NOMO-1 (cell line): Measurements from ENCODE around the gene DCLK2.
"Not testable (repeated sequence)": the region's sequence is repeated elsewhere in the genome, so short reads cannot be mapped to it uniquely, and the experiment has no call there.

Experiments used
- DNase-seq, 2 experiments: peaks; one replicate each; lab custom pipeline; 2025; ENCODE audit not compliant: unreplicated experiment in 2 of 2; lab: John Stamatoyannopoulos, UW

DCLK2 gene

GRCh38 chr4:150197256-150197655, 119.0 kb downstream of the DCLK2 start:
- not testable (repeated sequence) for DNase-seq

GRCh38 chr4:150199056-150199455, 120.8 kb downstream of the DCLK2 start:
- DNase-seq: no peak

GRCh38 chr4:150205016-150205415, 126.8 kb downstream of the DCLK2 start:
- DNase-seq: no peak

- no peak for DNase-seq
Observed at GRCh38 chr4:150206265-150206664, 128.0 kb downstream of the DCLK2 start.

- no peak for DNase-seq
Observed at GRCh38 chr4:150206954-150207353, 128.7 kb downstream of the DCLK2 start.

GRCh38 chr4:150207871-150208270, 129.6 kb downstream of the DCLK2 start:
- no peak for DNase-seq

- peak in 1 of 2 experiments; percentile 9 for DNase-seq
Observed at GRCh38 chr4:150209140-150209829, 131.0 kb downstream of the DCLK2 start.

- no peak for DNase-seq
Observed at GRCh38 chr4:150211016-150211415, 132.8 kb downstream of the DCLK2 start.

GRCh38 chr4:150211799-150212445, 133.7 kb downstream of the DCLK2 start:
- DNase-seq: no peak

- no peak for DNase-seq
Observed at GRCh38 chr4:150212485-150212884, 134.2 kb downstream of the DCLK2 start.

- DNase-seq: no peak
Observed at GRCh38 chr4:150212927-150213326, 134.7 kb downstream of the DCLK2 start.

GRCh38 chr4:150215601-150216000, 137.4 kb downstream of the DCLK2 start:
- no peak for DNase-seq

GRCh38 chr4:150216726-150217125, 138.5 kb downstream of the DCLK2 start:
- DNase-seq: no peak

GRCh38 chr4:150217192-150217591, 138.9 kb downstream of the DCLK2 start:
- DNase-seq: no peak

GRCh38 chr4:150217808-150218207, 139.6 kb downstream of the DCLK2 start:
- no peak for DNase-seq

GRCh38 chr4:150218447-150218846, 140.2 kb downstream of the DCLK2 start:
- DNase-seq: no peak

GRCh38 chr4:150219841-150220240, 141.6 kb downstream of the DCLK2 start:
- DNase-seq: no peak

GRCh38 chr4:150224896-150225591, 146.8 kb downstream of the DCLK2 start:
- no peak for DNase-seq

GRCh38 chr4:150229520-150229919, 151.3 kb downstream of the DCLK2 start:
- DNase-seq: no peak

- DNase-seq: no peak
Observed at GRCh38 chr4:150230561-150230960, 152.3 kb downstream of the DCLK2 start.

- DNase-seq: no peak
Observed at GRCh38 chr4:150231107-150231770, 153.0 kb downstream of the DCLK2 start.
